Measurements from ENCODE around the gene SOCS2.
A peak's percentile ranks its signal among the peaks of the same experiment; 100 is the strongest.

Gene SOCS2

DNA sequence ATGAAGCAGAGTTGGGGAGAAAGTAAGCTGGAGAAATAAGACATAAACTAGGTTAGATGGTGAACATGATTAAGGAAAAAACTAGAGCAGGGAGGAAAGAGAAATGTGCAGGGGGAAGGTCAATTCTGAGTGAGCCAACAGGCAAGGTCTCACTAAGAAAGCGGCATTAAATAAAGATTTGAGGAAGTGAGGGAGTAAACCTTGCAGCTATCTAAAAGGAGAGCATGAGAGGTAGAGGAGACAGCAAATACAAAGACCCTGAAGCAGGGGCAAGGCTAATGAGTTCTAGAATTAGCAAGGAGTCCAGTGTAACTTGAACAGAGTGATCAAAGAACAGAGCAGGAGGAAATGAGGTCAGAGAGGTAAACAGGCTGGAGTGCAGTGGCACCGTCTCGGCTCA, 4.4 kb upstream of the SOCS2 start:
- DNase-seq: no peak

DNA sequence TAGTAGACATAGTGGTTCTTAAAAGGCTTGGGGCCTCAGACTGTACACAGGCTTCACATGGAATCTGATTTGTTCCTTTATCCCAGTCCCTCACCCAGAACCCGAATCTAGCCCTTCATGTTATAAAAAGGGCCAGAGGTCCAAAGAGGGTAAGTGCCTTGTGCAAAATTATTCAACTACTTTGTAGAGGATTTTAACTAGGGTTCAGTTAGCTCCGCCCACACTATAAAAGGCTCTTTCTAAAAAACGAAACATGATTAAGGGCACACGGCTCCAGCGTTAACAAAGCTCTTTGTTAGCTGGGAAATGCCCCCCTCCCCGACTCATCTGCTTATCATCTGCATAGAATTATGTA, 3.2 kb upstream of the SOCS2 start:
- no peak for DNase-seq

- peak; percentile 68 for DNase-seq
These were observed 2.6 kb upstream of the SOCS2 start for GRCh38 chr12:93569656-93570551.

DNA sequence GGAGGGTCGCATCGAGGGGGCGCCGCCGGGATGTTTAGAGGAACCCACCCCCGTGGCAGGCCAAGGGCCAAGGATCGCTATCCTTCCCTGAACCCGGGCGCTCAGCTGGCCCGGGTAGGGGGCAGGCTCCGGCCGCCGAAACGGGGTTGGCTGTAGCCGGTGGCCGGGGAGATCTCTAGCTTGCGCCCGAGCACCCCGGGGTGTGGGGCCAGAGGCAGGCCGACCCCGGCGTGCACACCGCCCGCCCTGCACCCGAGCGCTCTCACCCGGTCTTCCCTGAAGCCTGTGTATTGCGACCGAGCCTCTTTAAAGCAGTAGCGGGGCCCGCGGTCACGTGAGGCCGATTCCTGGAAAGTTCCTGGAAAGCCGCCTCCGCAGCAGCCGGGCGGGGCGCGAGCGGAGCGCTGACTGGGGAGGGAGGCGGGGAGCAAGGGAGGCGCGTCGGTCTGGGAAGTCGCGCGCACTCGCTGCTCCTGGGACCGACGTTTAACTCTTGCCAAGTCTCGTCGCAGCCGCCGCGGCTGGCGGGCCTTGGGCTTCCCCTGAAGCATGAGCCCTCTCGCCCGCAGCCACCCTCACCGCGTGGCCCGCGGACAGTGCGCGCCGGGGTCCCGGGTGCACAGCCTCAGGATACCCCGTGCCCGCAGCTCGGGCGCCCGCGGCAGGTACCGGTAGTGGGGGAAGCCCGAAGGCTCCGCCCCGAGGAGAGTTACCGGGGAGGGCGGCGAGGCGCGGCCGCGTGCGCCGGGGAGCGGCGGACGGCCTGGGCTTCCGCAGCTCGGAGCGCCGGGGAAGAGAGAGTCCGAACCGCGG, 1.7 kb upstream of the SOCS2 start:
- DNase-seq: peak; percentile 87

DNA sequence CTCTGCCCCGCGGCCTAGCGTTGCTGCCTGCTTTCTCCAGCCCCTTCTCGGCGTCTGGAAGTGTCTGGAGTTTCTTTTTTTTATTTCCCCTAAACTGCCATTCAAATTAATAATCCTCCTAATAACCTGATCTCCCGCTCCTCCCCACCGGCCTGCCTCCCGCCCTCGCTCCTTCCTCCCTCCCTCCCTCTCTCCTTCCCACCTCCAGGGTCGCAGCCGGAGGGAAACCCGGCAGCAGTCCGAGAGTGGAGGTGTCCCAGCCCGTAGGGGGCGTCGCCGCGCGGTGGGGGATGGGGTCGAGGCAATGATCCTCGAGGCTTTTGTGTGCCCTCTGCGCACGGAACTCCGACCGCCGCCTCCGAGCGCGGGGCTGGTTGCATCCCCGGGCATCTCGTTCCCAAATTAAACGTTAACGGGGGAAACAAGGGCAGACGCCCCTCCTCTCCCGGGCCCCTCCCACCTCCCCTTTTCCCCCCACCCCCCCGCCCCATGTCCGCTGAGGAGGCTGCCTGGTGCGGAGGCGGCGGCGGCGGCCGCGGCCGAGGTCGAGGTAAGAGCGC, 1.0 kb upstream of the SOCS2 start:
- peak; percentile 53 for DNase-seq

- no peak for DNase-seq
These were observed 457 bp downstream of the SOCS2 start for GRCh38 chr12:93572712-93573551.

DNA sequence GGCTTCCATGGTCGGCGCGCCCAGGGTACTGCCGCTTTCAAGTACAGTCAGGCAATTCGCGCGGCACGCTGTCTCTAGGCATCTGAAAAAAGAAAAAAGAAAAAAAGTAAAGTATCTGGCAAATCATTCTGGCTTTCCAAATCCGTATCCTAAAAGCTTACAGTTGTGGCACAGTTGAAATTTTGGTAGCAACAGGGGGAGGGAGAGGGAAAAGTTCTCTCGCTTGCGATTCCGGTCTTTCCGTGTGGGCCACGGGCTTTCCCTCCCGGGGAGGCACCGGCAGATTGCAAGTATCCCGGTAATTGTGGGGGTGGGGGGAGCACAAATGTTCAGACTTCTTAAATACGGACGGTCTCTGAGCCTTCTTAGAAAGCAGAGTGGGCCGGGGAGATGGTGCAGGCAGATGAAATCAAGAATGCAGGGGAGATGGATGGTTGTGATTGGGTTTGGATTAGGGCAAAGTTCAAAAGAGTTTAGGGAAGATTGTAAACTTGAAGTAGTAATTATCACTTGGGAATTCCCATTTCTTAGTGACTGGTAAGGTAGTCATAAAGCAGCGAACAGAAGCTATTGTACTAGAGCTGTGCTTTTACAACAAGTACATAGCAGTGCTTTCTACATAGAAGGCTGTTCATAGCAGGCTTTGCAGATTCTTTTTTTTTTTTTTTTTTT, 1.2 kb downstream of the SOCS2 start:
- DNase-seq: no peak

DNA sequence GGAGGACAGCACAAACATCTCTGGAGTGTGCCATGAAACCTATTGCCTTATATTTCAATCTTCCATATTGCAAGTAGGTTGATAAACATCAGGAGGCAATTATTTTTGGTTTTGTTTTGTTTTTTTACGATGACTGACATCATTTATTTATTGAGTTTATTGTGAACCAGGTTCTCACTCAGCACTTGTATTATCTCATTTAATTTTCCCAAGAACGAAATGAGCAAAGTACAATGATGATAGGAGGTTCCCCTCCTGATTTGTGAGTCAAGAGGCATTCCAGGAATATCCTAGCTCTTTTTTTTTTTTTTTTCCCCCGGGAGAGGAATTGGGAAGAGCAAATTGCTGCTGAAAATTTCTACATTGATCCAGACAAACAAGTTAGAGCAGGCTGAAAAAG, 4.7 kb downstream of the SOCS2 start:
- DNase-seq: no peak

GRCh38 chr12:93578221-93578620, 5.7 kb downstream of the SOCS2 start:
- no peak for DNase-seq

GRCh38 chr12:93580682-93581081, 8.2 kb downstream of the SOCS2 start:
- no peak for DNase-seq

GRCh38 chr12:93581370-93581769, 8.9 kb downstream of the SOCS2 start:
- DNase-seq: no peak

GRCh38 chr12:93582351-93582750, 9.9 kb downstream of the SOCS2 start:
- no peak for DNase-seq

GRCh38 chr12:93583627-93584392, 11.3 kb downstream of the SOCS2 start:
- DNase-seq: no peak

GRCh38 chr12:93585247-93585646, 12.8 kb downstream of the SOCS2 start:
- no peak for DNase-seq

DNA sequence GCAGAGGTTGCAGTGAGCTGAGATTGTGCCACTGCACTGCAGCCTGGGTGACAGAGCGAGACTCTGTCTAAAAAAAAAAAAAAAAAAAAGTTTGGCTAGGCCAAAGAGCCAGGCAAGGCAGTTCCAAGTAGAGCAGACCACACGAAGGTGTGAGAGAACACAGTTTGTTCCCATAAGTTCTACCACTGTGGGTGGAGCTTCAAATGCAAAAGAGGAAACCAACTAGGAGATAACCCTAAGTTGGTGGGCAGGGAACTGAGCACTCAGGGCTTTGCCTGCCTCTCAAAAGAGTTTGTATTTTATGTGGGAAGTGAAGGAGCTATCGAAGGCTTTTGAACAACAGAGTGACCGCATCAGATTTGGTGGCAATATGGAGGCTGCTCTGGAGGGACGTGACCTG, 15.1 kb downstream of the SOCS2 start:
- DNase-seq: no peak

- DNase-seq: no peak
These were observed 16.6 kb downstream of the SOCS2 start for GRCh38 chr12:93589081-93589480.

- DNase-seq: no peak
These were observed 18.8 kb downstream of the SOCS2 start for GRCh38 chr12:93591137-93591868.

- no peak for DNase-seq
These were observed 20.3 kb downstream of the SOCS2 start for GRCh38 chr12:93592641-93593406.

GRCh38 chr12:93593843-93594242, 21.4 kb downstream of the SOCS2 start:
- no peak for DNase-seq

DNA sequence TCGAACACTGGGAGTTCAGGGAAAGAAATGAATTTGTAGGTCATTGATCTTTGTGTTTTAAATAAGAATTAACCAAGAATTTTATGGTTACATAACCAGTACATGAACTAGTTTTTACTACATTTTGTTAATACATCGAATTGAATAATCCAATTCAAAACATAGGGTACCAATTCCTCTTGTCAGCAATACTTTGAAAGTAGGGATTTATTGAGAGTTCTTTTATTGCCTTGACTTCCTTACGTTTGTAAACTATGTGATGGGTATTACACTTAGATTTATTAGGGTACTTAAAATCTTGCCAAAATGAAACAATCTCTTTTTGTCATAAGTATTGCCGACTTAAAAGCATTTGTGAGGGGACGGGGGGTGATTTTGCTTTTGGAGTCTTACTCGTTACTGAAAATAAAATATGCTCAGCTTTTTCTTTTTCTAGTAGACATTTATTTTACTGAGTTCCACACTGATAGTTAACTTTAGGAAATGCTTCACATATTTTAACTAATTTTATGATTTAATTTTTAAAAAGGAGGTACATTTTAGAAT, 22.4 kb downstream of the SOCS2 start:
- no peak for DNase-seq
